Smooth muscle cell (in vitro differentiated cells): ENCODE results near the gene HSPB1. TPM values are rescaled to one million over a fixed set of nuclear protein-coding genes. Genes with fewer than 3 reads are reported as not detected.

Source experiments
- DNase-seq: peaks from one replicate; lab custom pipeline; 2025; ENCODE audit not compliant: unreplicated experiment; lab: John Stamatoyannopoulos, UW
- H2AFZ ChIP-seq: fragments of 200-600 bp; sonication (generic); 2 replicates; pipeline ENCODE4 v1.6.0; 2016; ENCODE audit warnings: antibody characterized with exemption, low read depth, mild to moderate bottlenecking
- H3F3A ChIP-seq: fragments of 200-600 bp; sonication (generic); 2 replicates; pipeline ENCODE4 v1.6.0; 2017; ENCODE audit warnings: antibody characterized with exemption, low read depth
- H3K27ac ChIP-seq: fragments of 200-600 bp; sonication (generic); 2 replicates; pipeline ENCODE4 v1.5.1; 2016; ENCODE audit warnings: low read depth, mild to moderate bottlenecking
- H3K27me3 ChIP-seq: fragments of 200-600 bp; sonication (generic); 2 replicates; pipeline ENCODE4 v1.6.1; 2016; ENCODE audit warnings: low read depth, mild to moderate bottlenecking
- H3K36me3 ChIP-seq: fragments of 200-600 bp; sonication (generic); 2 replicates; pipeline ENCODE4 v1.5.1; 2016; ENCODE audit warnings: low read depth
- H3K4me1 ChIP-seq: fragments of 200-600 bp; sonication (generic); 2 replicates; pipeline ENCODE4 v1.5.1; 2016; ENCODE audit warnings: low read depth
- H3K4me2 ChIP-seq: fragments of 200-600 bp; sonication (generic); 2 replicates; pipeline ENCODE4 v1.6.0; 2016; ENCODE audit warnings: mild to moderate bottlenecking
- H3K4me3 ChIP-seq: fragments of 200-600 bp; sonication (generic); 2 replicates; pipeline ENCODE4 v1.5.1; 2016; ENCODE audit warnings: mild to moderate bottlenecking
- H3K79me2 ChIP-seq: fragments of 200-600 bp; sonication (generic); 2 replicates; pipeline ENCODE4 v1.6.0; 2016; ENCODE audit warnings: low read depth, mild to moderate bottlenecking
- H3K9ac ChIP-seq: fragments of 200-600 bp; sonication (generic); 2 replicates; pipeline ENCODE4 v1.6.0; 2016; ENCODE audit warnings: low read depth
- H3K9me3 ChIP-seq: fragments of 200-600 bp; sonication (generic); replicated peaks from 2 replicates; pipeline ENCODE4 v1.5.1; 2016; ENCODE audit warnings: low read depth
- H4K20me1 ChIP-seq: fragments of 200-600 bp; sonication (generic); 2 replicates; pipeline ENCODE4 v1.6.0; 2016; ENCODE audit warnings: low read depth
- WGBS: methylation state at CpG from one replicate; pipeline ENCODE4 v1.1.7; 2016; ENCODE audit warnings: low lambda C conversion rate; 5-methylcytosine and 5-hydroxymethylcytosine counted together
- polyA plus RNA-seq: library from polyadenylated mRNA; unstranded; fragments of >200 nt; fragmentation: Nextera tagmentation; extraction: Ambion mirVana; gene quantifications from 2 replicates; pipeline ENCODE4 v1.2.1, GENCODE V29; 2016
- total RNA-seq: library from RNA; depleted of rRNA; stranded (reverse); fragments of >200 nt; gene quantifications from 2 replicates; pipeline ENCODE4 v1.2.3, GENCODE V29; 2014
- TF ChIP-seq, protein P1 (sequence below): fragments of 200-600 bp; sonication (generic); IDR thresholded peaks from 2 replicates; pipeline ENCODE4 v1.5.1; 2017; ENCODE audit warnings: borderline replicate concordance, mild to moderate bottlenecking, antibody characterized with exemption; ENCODE audit not compliant: insufficient read depth, poor library complexity, severe bottlenecking

HSPB1 gene
- total and polyA plus RNA-seq, 2 experiments from 2014 or later, result 484 to 1,842 TPM

DNA sequence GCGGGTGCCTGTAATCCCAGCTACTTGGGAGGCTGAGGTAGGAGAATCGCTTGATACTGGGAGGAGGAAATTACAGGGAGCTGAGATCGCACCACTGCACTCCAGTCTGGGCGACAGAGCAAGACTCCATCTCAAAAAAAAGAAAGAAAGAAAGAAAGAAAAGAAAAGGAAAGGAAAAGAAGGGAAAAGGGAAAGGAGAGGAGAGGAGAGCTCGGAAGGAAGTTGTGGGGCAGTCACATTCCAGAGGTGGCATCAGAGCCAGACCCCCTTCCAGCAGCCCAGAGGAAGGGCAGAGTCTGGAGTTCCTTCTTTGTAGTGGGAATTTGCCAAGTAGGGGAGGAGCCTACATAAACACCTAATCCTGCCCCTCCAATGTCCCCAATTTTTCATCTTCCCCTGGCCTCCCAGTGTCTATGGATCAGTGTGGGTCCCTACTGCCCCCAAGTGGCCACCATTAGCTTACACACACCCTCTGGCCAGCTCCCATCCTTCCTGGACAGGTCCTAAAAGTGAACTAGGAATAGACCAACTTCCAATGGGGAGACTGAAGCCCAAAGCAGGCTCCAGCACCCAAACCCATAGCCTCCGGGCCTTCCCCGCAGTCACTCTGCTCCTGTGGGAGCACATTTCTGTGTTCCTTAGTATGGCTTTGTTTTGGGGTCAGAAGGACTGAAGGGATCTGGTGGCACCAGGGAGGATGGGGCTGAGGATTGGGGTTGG is 39.6 kb upstream of the HSPB1 start:
- DNase-seq, result no peak
- H3F3A ChIP-seq, result no peaks in the 10 kb centered on the region
- peaks cover 14% of the 10 kb centered on the region for H3K27me3 ChIP-seq
- H3K9me3 ChIP-seq, result no peaks in the 10 kb centered on the region
- H3K9ac ChIP-seq, result no peak overlapping the region
- no peak overlapping the region for H3K4me2 ChIP-seq
- no peak overlapping the region for H3K4me3 ChIP-seq
- H3K79me2 ChIP-seq, result no peaks in the 10 kb centered on the region
- peaks cover 6% of the 10 kb centered on the region for H3K4me1 ChIP-seq
- no peak overlapping the region for H2AFZ ChIP-seq
- no peaks in the 10 kb centered on the region for H3K36me3 ChIP-seq
- H4K20me1 ChIP-seq, result no peaks in the 10 kb centered on the region
- H3K27ac ChIP-seq, result no peak overlapping the region
- 69% methylated on average over 7 of the region's 7 CpGs for WGBS
- TF ChIP-seq, protein P1, sequence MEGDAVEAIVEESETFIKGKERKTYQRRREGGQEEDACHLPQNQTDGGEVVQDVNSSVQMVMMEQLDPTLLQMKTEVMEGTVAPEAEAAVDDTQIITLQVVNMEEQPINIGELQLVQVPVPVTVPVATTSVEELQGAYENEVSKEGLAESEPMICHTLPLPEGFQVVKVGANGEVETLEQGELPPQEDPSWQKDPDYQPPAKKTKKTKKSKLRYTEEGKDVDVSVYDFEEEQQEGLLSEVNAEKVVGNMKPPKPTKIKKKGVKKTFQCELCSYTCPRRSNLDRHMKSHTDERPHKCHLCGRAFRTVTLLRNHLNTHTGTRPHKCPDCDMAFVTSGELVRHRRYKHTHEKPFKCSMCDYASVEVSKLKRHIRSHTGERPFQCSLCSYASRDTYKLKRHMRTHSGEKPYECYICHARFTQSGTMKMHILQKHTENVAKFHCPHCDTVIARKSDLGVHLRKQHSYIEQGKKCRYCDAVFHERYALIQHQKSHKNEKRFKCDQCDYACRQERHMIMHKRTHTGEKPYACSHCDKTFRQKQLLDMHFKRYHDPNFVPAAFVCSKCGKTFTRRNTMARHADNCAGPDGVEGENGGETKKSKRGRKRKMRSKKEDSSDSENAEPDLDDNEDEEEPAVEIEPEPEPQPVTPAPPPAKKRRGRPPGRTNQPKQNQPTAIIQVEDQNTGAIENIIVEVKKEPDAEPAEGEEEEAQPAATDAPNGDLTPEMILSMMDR, result peak; percentile 56

DNA sequence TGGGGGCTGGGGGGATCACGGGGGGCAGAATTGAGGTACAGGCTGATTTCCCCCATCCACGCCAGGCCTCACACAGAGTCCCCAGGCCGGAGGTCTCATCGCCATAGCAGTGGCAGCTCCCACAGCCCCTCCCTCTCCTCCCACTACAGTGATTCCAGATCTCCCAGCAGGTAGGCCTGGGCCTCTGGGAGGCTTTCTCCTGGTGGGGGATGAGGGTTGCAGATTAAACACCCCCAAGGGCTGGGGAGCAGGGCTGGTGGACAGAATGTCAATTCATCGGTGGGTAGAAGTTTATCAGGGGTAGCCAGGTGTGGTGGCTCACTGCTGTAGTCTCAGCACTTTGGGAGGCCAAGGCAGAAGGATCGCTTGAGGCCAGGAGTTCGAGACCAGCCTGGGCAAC is 37.2 kb upstream of the HSPB1 start:
- Histone ChIP-seq H3K79me2 (no peaks in the 10 kb centered on the region), H3K4me3 (no peak overlapping the region), H3F3A (no peaks in the 10 kb centered on the region), H2AFZ (no peak overlapping the region), H3K9me3 (no peaks in the 10 kb centered on the region), H3K27ac (no peak overlapping the region), H3K4me2 (no peak overlapping the region), H3K4me1 (peaks cover 12% of the 10 kb centered on the region), H3K36me3 (no peaks in the 10 kb centered on the region), H3K27me3 (peaks cover 33% of the 10 kb centered on the region), H3K9ac (no peak overlapping the region), H4K20me1 (no peaks in the 10 kb centered on the region)
- DNase-seq, result no peak
- WGBS, result 94% methylated on average over 7 of the region's 7 CpGs
- TF ChIP-seq, protein P1, result no peak

DNA sequence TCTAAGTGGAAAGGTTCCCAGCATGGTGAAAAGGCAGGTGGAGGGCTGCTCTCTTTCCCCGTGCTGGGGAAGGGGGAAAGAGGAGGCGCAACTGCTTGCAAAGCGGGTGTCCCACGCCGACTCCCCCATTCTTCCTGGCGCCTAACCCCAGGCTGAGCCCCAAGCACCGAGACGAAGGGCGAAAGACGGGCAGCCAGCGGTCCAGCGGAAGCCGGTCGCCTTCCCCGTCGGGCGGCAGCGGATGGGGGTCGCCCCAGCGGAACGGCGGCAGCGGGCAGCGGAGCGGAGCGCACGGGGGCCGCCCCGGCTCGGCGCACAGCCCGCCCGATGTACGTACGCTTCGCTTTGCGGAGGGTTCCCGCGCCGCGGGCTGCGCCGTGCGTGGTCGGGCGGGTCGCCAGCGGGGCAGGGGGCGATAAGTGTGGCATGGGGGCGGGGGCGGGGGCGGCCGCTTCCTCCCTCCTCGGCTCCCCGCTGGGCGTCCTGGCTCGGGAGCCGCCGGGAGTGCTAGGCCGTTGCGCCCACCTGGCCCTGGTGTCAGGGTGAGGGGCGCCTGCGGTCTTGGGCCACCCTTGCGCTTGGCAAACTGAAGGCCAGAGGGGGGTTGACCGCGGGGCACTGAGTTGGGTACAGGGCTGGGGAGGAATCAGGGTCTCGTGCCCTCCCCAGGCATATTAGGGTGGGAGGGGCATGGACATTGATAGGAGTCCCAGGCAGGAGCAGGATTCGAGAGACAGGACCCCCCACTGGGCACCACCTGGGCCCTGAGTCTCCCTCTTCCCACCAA is 35.2 kb upstream of the HSPB1 start:
- H3K79me2 ChIP-seq, result no peaks in the 10 kb centered on the region
- H3K9me3 ChIP-seq, result no peaks in the 10 kb centered on the region
- peaks cover 12% of the 10 kb centered on the region for H3K4me1 ChIP-seq
- H2AFZ ChIP-seq, result peak overlapping the region; percentile 62
- no peaks in the 10 kb centered on the region for H3F3A ChIP-seq
- no peak overlapping the region for H3K9ac ChIP-seq
- 4% methylated on average over 40 of the region's 68 CpGs for WGBS
- H3K4me2 ChIP-seq, result peak overlapping the region; percentile 86
- TF ChIP-seq, protein P1, result no peak
- H3K36me3 ChIP-seq, result no peaks in the 10 kb centered on the region
- H3K27me3 ChIP-seq, result peaks cover 33% of the 10 kb centered on the region
- no peaks in the 10 kb centered on the region for H4K20me1 ChIP-seq
- no peak overlapping the region for H3K27ac ChIP-seq
- H3K4me3 ChIP-seq, result peak overlapping the region; percentile 42
- no peak for DNase-seq

DNA sequence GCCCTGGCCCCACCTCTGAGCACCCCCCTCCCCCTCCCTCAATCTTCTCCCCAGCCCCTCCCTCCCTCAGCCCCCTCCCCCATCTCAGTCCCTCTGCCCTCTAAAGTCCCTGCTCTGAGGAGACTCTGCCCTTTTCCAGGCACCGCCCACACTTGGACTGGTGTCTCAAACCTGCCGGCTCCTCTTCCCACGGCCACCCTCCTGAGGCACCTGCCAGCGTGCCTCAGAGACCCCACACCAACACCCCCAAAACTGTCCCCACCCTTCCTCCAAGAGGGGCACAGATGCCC is 34.6 kb upstream of the HSPB1 start:
- Histone ChIP-seq H3K9me3 (no peaks in the 10 kb centered on the region), H3K4me2 (no peak overlapping the region), H2AFZ (no peak overlapping the region), H3K27ac (no peak overlapping the region), H3K4me1 (peaks cover 15% of the 10 kb centered on the region), H4K20me1 (no peaks in the 10 kb centered on the region), H3K27me3 (peaks cover 33% of the 10 kb centered on the region), H3K4me3 (no peak overlapping the region), H3K36me3 (no peaks in the 10 kb centered on the region), H3F3A (no peaks in the 10 kb centered on the region), H3K79me2 (no peaks in the 10 kb centered on the region), H3K9ac (no peak overlapping the region)
- DNase-seq, result no peak
- TF ChIP-seq, protein P1, result no peak
- no CpG with 5 or more reads among the region's 4 CpGs for whole genome bisulfite sequencing
